ENCODE results near the gene FGD5.

Gene FGD5

DNA sequence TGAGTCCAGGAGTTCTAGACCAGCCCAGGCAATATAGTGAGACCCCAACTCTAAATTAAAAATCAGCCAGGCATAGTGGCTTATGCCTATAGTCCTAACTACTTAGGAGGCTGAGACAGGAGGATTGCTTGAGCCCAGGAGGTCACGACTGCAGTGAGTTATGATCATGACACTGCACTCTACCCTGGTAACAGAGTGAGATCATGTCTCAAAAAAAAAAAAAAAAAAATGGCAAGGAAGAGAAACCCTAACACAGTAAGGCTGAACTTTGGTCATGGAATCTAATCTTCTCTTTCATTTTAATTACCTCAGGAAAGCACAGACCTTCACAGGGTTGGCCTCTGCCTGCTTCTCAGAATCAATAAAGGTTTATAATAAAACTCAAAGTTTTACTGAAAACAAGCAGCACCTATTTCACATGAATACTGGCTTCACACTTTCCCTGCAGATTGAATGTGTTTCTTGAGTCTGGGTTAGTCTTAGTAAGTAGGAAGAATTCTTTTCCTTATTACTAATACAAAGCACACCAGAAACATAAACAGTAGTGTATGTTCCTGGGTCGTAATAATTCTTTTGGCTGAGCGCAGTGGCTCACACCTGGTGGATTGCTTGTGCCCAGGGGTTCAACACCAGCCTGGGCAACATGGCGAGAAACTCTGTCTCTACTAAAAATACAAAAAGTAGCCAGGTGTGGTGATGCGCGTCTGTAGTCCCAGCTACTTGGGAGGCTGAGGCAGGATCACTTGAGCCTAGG is 117.0 kb downstream of the FGD5 start:
- no peak for DNase-seq (ENCODE audit: low read depth)

DNA sequence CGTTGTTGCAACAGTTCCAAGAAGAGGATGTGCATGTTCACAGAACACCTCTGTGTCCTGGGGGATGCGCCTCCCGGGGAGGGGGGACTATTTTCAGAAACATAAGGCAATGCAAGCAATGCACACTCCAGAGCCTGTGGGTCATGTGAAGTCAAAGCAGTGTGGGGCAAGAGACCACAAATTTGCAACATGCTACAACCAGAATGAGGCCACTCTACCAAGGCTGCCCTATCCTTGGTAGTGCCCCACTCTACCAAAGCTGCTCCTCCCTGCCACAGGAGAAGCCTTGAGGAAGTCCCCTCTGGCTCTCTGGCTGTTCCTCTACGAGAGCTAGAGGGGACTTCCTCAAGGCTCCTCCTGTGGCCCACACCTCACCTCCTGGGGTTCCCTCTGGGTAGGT is 120.2 kb downstream of the FGD5 start:
- no peak for DNase-seq (ENCODE audit: low read depth)

DNA sequence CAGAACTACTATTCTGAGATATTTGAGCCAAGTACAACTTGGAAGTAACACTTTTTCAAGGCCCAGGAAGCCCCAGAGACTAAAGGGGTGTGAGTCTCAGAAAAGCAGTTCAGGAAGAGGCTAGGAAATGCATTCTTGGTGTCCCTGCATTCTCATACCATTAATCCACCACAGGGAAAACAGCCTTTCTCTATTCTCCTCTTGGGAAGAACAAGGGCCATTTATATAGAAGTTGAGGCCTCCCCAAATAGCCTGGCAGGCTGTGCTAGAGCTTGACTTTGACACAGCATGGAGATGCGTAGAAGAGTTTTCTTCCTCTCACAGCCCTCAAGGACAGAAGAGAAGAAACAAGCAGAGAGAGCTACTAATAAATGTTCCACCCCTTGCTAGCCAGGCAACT is 123.1 kb downstream of the FGD5 start:
- no peak for DNase-seq (ENCODE audit: low read depth)

DNA sequence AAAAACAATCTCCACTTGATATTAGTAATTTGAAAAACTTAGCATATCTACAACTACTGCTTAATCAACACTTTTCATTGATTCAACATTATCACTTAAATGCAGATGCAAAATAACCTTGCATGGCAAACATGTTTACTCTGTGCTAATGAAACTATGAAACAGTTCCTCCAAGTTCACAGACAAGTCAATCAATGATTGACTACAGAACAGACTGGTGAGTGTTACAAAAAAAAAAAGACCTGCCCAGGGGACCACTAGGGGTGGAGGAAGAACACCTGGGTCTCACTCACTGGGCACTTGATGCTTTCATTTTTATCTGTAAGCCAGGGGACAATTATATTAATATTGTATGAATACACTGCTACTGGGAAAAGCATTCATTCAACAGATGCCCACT is 124.3 kb downstream of the FGD5 start:
- no peak for DNase-seq (ENCODE audit: low read depth)

DNA sequence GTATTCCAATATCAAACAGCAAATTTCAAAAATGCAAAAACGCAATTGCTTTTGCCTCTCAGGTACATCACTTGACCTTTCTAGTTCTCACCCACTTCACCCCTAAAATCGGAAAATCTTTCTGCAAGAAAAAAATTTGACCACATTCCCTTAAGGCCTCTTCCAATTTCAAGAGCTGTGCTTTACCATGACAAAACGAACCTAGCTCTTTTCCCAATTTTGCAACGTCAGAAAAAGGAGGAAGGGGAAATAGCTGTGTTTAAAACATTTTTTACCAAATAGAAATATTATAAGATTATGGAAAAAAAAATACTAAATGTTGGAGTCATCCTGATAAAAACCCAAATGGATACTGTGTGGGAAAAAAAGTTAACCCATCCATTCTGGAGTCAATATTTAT is 127.5 kb downstream of the FGD5 start:
- no peak for DNase-seq (ENCODE audit: low read depth)

DNA sequence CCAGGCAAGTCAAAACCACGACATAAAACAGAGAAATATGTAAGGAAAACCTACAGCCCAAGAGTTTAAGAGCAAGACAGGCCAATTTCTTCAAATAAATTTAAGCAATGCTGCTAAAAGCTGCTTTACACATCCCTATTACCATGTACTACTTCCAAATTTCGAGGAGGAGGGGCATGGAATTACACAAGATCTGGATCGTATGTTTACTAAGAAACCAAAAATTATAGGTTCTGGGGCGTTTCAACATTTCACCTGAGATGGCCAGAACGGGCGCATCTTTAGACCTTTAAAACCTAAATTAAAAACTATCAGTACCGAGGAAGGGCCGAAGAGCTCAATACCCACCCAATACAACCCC is 128.0 kb downstream of the FGD5 start:
- no peak for DNase-seq (ENCODE audit: low read depth)

DNA sequence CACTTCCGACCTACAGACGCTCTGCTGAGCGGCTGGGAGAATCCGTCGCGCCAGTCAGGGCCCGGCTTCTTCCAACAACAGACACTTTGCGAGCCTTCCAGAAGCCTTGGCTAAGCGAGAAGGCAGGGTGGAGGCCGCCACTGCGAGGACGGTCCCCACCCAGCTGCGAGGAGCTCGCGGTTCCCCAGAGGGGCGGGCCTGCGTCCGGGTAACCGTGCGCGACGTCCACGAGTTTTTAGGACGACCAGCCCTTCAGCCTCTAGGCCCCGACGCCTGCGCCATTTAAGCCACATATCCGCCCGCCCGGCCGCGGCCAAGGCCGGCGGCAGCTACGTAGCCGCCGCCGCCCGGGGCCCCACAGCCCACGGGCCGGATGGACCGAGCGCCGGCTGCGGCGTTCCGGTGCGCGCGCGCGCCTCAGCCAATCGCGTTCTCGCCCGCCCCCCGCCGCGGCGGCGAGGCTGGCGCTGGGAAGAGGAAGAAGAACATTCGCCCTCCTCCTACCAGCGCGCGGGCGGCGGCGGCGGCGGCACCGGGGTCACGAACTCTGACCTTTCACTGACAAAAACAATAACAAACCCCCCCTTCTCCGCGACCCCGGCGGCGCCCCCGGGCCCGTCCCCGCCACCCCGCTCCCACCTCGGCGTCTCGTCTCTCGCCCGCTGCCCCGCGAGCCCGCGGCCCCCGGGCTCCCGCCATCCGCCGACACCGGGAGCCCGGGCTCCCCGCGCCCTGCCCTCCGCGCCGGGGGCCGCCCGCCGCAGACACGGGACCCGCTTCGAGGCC is 128.5 kb downstream of the FGD5 start, which contains the start of gene NR2C2:
Gene NR2C2 (plus strand): TSS at position 484 of the 786 bp plus-strand sequence. CDS start 56,332 bp downstream, outside the sequence.
- peak; percentile 68 for DNase-seq (ENCODE audit: low read depth)

DNA sequence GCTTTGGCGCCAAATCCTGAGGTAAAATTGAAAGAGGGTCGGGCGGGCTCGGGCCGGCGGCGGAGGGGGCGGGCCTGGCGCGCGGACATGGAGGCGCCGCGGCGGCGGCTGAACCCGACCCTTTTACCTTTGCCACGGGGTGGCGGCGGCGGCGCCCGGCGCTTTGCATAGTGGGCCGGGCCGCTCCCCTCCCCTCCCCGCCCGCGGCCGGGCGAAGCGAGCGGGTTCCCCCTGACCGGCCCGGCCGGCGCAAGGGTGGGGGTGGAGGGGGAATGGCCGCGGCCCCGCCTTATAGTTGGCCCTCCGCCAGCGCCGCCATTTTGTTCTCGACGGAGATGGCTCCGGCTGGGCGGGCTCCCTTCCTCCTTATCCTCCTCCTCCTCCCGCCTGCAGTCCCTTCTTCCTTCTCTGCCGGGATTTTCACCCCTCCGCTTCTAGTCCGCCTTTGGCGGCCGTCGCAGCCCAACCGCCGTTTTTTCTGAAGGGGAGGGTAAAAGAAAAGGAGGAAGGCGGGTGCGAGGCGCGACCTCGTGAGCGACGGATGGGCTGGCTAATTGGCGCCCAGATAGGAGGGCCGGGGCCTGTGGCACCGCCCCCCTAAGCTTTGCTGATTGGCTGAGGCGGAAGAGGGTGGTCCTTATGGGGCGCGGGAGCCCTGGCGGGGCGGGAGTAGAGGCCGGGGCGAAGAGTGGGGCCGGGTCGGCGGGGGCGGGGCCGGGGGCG is 129.3 kb downstream of the FGD5 start:
- peak; percentile 90 for DNase-seq (ENCODE audit: low read depth)

DNA sequence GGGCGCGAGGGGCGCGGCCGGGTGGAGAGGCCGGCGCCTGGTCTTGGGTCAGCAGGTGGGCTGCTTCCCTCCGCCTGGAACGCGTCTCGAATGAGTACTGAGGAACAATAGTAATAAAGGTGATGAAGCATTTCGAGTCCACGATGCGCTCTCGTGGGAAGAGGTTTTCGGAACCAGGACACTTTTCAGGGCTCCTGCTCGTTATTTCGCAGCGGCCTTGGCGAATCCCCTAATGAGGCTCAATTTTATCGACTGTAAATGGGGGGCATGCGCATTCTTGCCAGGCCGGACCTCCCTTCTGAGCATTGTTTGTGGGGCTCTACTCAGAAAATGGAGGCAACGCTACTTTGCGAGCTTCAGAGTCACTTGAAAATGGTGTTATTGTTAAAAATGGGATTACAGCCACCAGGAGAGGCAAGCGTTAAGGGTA is 129.9 kb downstream of the FGD5 start:
- DNase-seq (ENCODE audit: low read depth) = no peak

DNA sequence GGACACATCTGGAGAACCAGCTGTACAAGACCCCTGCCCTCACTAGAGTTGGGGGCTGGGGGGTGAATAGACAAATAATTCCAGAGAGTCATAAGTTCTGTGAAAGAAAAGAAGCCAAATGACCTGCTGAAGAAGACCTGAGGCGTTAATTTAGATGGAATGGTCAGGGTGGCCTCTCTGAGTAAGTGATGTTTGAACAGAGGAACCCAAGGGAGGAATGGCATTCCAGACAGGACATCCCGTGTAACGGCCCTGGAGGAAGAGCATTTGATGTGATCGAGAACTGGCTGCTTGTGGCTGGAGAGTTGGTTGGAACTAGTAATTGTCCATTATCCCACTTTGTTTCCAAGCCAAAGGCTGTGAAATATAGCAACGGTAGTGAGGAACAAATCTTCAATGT is 130.4 kb downstream of the FGD5 start:
- no peak for DNase-seq (ENCODE audit: low read depth)

DNA sequence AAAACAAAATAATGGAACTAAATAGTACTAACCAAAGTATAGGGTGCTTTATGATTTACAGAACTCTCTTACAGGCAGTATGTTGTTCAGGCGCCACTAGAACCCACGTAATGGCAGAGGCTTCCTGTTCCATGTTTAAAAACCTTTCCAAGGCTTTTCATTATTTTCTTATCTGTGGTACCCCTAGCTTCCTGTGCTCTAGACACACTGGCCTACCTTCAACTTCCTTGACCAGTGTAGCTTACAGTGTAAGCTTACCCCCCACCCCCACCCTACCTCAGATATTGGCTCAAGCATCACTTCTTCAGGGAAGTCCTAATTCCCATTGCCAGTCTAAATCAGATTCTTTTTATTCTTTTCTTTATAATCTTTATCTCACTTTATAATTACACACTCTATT is 131.5 kb downstream of the FGD5 start:
- DNase-seq (ENCODE audit: low read depth) = no peak

DNA sequence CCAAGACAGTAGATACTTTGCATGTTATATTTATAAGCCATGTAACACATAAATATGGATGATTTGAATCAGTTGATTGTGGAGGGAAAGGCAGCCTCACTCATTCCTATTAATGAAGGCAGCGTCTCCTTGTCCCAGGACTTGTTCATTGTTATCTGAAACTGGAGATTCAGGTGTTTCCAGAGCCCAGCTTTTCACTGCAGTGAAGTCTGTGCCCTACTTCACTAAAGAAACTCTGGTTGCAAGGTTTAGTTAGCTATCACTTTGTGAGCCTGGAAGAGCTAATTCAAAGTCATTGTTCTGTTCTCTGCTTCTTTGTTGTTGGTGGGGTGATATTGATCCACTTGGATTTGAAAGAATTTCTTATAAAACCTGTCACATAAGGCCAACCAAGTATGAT is 138.4 kb downstream of the FGD5 start:
- no peak for DNase-seq (ENCODE audit: low read depth)

DNA sequence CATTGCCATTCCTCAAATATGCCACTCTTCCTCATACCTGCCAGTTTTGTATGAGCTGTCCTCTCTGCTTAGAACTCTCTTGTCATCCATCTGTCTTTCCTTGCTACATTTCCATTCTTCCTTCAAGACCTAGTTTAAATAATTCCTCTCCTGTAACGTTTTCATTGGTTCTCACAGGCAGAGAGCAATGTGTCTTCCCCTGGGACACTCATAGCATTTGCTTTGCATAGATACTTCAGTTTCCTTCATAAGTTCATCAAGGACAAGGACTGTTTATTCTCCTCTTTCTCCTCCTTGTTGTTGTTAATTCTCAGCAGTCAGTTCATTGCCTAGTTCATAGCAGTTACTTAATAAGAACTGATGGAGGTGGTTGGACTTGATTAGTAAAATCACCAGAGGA is 139.2 kb downstream of the FGD5 start:
- DNase-seq (ENCODE audit: low read depth) = no peak

DNA sequence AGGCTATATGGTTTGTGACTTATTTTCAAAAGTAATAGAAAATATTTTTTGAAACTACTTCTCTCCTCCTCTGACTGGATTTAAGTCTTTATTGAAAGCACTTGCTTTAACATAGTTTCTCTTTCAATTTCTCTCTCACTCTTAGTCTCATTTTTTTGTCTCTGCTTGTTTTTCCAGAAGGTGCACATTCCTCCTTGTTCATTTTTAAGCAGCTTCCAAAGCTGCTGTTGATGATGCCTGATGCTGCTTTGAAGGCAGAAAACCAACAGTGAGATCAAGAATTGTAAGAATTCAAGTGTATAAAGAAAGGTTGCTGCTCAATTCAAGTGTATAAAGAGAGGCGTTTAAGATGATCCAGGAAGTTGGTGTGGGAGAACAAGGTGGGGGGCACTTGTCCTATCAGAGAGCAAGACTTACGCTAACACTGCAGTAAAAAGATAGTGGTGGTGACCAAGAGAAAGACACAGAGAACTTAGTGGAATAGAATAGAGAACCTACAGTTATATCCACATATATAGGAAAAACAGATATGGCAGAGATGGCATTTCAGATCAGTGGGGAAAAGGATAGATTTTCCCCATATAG is 140.7 kb downstream of the FGD5 start:
- DNase-seq (ENCODE audit: low read depth) = no peak

DNA sequence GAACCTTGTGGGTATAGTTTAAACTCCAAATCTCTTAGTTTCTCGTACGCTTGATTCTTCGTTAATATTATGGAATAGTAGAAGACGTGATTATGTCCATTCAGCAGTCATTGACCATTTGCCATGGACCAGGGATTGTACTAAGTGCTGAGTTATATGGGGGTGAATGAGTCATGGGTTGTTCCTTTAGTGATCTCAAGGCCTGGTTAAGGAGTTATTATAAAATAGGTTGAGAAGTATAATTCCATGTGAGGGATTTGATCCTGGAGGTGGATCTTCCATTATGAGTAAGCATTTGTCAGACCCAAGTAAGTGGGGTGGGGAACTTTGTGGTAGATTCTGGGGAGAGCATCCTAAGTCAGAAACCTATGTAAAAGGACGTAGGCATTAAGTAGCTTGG is 144.0 kb downstream of the FGD5 start:
- peak; percentile 25 for DNase-seq (ENCODE audit: low read depth)

DNA sequence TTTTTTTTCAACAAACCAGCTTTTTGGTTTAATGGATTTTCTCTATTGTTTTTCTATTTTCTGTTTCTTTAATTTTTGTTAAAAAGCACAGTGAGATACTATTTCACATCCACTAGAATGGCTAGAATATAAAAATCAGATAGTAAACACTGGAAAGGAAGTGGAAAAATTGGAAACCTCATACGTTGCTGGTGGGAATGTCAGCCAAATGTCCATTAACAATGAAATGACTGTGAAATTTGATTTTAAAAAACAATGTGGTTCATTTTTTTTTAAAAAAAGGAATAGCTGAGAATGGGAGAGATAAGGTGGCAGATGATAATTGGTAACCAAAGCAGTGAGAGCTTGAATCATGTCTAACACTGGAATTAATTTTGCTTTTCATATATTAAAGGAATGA is 148.5 kb downstream of the FGD5 start:
- no peak for DNase-seq (ENCODE audit: low read depth)

DNA sequence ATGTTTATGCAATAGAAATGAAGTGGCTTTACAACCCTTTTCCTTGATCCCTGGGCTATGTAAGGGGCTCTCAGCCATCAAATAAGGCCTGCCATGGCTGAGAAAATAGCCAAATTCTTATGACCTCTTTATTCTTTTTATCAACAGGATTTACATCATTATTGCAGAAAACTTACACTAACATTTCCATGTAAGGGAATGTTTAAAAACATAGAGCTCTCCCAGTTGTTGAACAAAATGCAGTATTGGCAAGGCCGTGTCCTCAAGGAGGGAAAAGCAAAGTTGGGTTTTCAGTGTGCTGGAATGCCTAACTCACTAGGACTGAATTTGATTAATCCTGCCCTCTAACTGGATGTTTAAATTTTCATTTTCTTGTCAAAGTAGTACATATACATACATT is 150.9 kb downstream of the FGD5 start:
- DNase-seq (ENCODE audit: low read depth) = no peak

DNA sequence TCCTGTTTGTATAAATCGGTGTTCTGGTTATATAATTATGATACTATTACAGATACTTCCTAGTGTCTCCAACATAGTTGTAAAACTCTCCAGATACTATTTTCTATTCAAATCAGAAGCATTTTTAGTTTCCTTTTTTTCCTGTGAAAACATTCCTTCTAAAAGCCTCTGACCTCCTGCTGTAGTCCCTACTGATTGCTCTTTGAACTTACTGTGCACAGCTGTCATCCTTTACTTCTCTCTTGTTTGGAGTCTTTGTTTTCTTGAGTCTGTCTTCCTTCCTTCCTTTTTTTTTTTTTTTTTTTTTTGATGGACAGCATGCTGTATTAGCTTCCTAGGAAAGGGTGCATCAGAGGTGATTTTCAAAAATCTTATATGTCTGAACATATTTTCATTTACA is 157.6 kb downstream of the FGD5 start:
- no peak for DNase-seq (ENCODE audit: low read depth)

DNA sequence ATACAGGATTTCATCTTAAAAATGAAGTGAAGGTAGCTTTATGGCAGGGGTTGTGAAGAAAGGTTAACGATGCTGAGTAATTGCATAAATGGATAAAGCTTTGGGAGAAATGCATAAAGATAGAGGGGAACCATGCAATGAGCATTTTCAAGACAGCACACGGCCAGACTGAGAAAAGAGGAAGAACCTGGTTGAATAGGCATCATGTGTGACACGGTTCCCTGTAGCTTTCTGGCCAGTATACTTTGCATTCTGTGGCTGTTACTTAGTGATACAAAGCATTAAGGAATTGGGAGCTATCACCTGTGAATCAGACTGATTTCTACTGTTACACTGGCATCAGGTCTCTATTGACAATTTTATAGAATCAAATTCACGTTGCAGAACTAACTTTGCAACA is 161.9 kb downstream of the FGD5 start:
- DNase-seq (ENCODE audit: low read depth) = no peak

Measured in stromal cell of bone marrow (primary cell).